CD4-positive, alpha-beta T cell treated with Interleukin-2 at 100 ng/mL for 4 hours (primary cell): Measurements from ENCODE around the gene RASGRF2.

ENCODE experiments used
- DNase-seq: peaks from one replicate; pipeline ENCODE4 v3.0.0-alpha.2; 2020; ENCODE audit warnings: low spot score

Gene RASGRF2

DNA sequence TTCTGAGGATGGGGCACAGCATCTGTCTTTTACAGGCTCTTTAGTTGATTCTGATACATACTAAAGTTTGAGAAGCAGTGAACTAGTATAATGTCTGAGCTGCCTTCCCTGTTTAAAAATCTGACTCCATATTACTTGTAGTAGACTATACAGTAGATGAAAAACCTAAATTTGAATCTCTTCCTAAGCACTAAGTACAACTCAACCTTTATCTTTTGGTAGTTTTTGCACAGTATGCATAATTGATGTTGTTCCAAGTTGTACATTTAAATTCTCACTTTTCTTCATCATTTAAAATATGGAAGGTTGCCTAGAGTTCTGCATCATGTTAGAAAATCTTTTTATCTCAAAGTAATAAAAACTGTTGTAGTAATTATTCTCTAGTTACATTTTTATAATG lies 174.4 kb downstream of the RASGRF2 start:
- DNase-seq = no peak

DNA sequence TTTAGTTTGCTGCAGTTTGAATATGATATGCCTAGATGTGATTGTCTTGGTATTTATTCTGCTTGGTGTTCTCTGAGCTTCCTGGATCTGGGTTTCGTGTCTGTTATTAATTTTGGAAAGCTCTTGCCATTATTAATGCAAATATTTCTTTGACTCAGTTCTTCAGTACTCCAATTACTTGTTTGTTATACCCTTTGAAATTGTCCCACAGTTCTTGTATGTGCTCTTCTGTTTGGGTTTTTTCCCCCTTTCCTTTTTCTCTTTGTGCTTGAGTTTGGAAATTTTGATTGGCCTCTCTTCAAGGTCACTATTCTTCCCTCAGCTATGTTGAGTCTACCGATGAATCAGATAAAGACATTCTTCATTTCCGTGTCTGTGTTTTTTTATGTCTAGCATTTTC lies 176.4 kb downstream of the RASGRF2 start:
- no peak for DNase-seq

- no peak for DNase-seq
These were observed 177.7 kb downstream of the RASGRF2 start for GRCh38 chr5:81137833-81138232.

- no peak for DNase-seq
These were observed 180.3 kb downstream of the RASGRF2 start for GRCh38 chr5:81140441-81140840.

GRCh38 chr5:81140943-81141342 lies 180.8 kb downstream of the RASGRF2 start:
- DNase-seq = no peak

DNA sequence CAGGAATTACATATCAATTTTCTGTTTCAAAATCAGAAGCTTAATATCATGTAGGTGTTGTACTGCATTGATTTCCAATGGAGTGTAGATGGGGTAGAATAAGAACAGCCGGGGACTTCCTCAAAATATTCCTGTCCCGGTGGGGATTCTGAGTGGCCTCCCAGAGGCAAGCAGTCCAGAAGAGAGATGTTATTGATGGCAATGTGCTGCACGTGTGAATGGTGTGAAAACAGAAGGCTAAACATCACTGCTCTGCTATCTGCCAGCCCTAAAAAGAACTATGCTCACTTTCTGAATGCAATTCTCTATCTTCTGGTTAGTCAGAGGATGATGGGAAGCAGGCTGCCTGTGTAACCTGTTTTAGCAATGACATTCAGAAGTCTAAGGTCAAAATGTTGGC lies 181.9 kb downstream of the RASGRF2 start:
- no peak for DNase-seq

- DNase-seq = no peak
These were observed 185.3 kb downstream of the RASGRF2 start for GRCh38 chr5:81145329-81145935.

DNA sequence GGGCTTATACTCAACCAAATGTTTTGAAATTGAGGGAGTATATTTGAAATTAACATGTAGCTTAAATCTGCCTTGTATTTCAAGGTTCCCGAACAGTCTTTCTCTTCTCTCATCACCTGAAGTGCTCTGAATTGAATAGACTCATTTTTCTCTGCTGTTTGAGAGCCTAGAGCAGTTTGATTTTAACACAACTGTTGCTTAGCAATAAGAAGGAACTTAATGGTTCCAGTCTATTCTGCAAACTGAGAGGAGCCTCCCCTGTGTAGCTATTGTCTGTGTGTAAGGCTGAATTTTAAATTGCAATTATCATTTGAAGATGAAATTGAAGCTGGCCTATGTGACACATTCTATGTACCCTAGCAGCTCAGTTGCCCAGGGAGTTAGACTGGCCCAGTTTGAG lies 185.9 kb downstream of the RASGRF2 start:
- DNase-seq = no peak

GRCh38 chr5:81147011-81147885 lies 187.1 kb downstream of the RASGRF2 start:
- DNase-seq = no peak

DNA sequence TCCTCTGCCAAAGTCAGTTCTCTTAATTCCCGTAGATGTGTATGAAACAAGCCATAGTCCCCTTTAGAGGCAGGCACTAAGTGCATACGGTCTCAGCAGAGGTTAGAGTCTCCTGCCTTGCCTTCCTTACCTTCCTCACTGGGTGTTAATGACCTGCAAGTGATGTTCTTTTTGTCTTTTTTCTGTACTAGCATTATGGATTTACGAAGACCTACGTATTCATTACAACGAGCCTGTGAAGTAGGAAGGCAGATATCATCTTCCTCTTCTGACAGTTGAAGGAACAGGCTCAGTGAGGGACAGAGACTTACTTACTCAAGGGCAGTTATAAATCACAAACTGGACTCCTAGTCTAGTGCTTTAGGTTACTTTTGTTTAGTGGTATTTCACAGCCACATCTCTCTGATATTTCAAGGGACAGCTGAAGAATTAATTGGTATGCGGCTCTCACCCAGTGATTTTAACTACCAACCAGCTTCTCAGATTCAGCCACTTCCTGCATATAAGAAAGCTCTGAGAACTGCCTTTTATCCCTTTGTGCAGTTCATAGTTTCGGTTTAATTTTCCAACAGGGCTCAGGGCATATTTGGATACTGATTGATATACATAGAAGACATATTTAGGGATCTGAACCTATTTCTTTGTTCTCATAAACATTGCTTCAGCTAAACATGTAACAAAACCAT lies 187.9 kb downstream of the RASGRF2 start:
- no peak for DNase-seq

DNA sequence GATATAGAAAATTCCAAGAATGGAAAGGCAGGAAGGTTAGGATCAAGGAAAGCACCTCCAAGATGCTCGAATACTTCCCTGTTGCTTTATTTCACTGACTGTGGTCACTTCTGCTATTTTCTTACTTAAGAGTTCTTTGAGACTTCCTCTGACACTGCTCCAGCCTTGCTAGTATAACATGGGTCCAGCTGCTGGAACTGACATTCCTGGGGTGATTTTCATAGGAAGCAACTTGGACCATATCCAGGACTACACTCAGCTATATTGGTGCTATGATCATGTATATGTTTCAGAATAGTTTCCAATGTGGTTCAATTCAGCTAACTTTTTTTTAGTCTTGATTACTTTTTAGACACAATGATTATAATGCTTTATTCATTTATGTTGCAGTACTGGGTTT lies 191.4 kb downstream of the RASGRF2 start:
- DNase-seq = no peak

DNA sequence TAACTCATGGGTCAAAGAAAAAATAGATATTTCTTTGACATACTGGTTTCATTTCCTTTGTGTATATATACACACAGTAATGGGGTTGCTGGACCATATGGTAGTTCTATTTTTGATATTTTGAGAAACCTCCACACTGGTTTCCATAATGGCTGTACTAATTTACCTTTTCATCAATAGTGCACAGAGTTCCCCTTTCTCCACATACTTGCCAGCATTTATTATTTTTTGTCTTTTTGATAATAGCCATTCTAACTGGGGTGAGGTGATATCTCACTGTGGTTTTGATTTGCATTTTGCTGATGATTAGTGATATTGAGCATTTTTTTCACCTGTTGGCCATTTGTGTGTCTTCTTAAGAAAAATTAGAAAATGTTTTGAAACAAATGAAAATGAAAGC lies 194.6 kb downstream of the RASGRF2 start:
- DNase-seq = no peak

GRCh38 chr5:81156732-81157131 lies 196.6 kb downstream of the RASGRF2 start:
- DNase-seq = no peak

DNA sequence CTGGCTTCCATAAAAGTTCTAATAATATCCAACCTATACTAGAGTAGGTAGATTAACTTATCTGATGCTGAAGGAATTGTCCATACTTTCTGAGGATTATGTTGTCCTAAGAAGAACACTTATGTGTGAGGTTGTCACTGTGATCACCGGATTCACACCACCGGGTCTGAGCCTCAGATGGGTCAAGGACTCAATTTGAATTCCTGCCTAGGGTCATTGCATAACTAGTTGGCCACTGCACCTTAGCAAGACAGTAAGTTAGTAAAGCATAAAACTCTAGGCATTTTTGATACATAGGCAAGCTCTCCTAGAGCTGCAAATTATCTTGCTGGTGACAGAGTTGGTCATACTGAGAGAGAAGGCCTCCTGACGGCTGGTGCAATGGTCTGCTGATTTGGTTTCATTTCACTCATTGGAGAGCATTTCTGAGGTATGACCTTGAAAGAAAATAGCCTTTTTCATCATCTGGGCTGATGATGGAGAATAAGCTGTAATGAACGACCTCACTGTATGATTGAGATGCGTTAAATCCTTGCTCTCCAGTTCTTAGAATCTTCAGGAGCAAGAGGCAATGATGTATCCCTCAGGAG lies 200.9 kb downstream of the RASGRF2 start:
- DNase-seq = no peak

- DNase-seq = no peak
These were observed 202.3 kb downstream of the RASGRF2 start for GRCh38 chr5:81162501-81162900.

GRCh38 chr5:81163651-81164050 lies 203.5 kb downstream of the RASGRF2 start:
- no peak for DNase-seq

DNA sequence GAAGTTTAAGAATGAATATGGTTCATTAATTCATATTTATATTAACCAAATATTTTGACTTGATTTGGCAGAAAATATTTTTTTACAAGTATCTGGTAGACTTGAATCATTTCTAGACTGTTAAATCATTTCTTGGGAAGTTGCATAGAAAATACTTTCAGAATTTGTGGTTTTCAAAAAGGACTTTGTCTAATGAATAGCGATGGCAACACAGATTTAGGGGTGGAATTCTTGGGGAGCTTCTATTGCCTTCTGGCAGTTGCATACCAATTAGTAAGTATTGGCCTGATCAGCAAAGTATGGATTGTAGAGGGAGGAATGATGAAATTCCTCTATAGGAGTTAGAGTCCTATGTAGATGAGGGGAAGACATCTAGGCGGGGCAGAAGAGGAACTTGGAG lies 204.3 kb downstream of the RASGRF2 start:
- no peak for DNase-seq

- DNase-seq = no peak
These were observed 204.8 kb downstream of the RASGRF2 start for GRCh38 chr5:81164936-81165335.

- peak; percentile 48 for DNase-seq
These were observed 205.4 kb downstream of the RASGRF2 start for GRCh38 chr5:81165493-81166119.

DNA sequence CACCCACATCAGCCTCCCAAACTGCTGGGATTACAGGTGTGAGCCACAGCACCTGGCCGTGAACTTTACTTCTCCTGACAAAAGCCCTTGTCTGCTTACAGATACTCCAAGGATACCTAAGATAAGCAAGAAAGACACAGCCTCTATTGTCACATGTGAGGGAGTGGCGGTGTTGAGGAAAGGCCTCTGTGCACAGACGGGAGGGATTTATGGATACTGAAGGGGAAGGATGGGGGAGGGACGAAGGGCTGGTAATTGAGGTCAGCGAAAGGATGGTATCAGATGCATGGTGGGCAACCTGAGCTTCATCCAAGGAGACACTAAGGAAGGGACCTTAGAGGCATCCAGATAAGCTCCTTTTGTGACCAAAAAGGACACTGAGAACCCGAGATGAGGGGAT lies 206.3 kb downstream of the RASGRF2 start:
- no peak for DNase-seq

- DNase-seq = no peak
These were observed 206.9 kb downstream of the RASGRF2 start for GRCh38 chr5:81167078-81167477.

- no peak for DNase-seq
These were observed 207.4 kb downstream of the RASGRF2 start for GRCh38 chr5:81167544-81167943.
